Ectodermal cell (in vitro differentiated cells): ENCODE results near the gene CTF1.
A peak's percentile ranks its signal among the peaks of the same experiment; 100 is the strongest.
"Not testable (repeated sequence)": the region's sequence is repeated elsewhere in the genome, so short reads cannot be mapped to it uniquely, and the experiment has no call there.

ENCODE experiments used
- H3K27ac ChIP-seq: 2 replicates; pipeline ENCODE4 v1.7.0; 2013; ENCODE audit warnings: mild to moderate bottlenecking, low read depth, low read length; ENCODE audit not compliant: insufficient read depth, poor library complexity, severe bottlenecking
- H3K27me3 ChIP-seq: 2 replicates; pipeline ENCODE4 v1.7.0; 2013; ENCODE audit warnings: mild to moderate bottlenecking, low read length; ENCODE audit not compliant: insufficient read depth, control insufficient read depth, poor library complexity, severe bottlenecking
- H3K36me3 ChIP-seq: one replicate; pipeline ENCODE4 v1.7.0; 2013; ENCODE audit warnings: low read length; ENCODE audit not compliant: control insufficient read depth, insufficient read depth
- H3K4me1 ChIP-seq: one replicate; pipeline ENCODE4 v1.7.0; 2013; ENCODE audit warnings: low read length; ENCODE audit not compliant: control insufficient read depth, insufficient read depth
- H3K4me3 ChIP-seq: 2 replicates; pipeline ENCODE4 v1.7.0; 2013; ENCODE audit warnings: low read depth, low read length, control low read depth; ENCODE audit not compliant: insufficient read depth
- H3K9me3 ChIP-seq: 2 replicates; pipeline ENCODE4 v1.7.0; 2013; ENCODE audit warnings: mild to moderate bottlenecking, low read length, moderate library complexity; ENCODE audit not compliant: control insufficient read depth
- WGBS, 2 experiments: methylation state at CpG; one replicate each; pipeline ENCODE4 v1.1.7; 2013; ENCODE audit warnings: missing lambda C conversion rate in 2 of 2; 5-methylcytosine and 5-hydroxymethylcytosine counted together

The CTF1 gene

DNA sequence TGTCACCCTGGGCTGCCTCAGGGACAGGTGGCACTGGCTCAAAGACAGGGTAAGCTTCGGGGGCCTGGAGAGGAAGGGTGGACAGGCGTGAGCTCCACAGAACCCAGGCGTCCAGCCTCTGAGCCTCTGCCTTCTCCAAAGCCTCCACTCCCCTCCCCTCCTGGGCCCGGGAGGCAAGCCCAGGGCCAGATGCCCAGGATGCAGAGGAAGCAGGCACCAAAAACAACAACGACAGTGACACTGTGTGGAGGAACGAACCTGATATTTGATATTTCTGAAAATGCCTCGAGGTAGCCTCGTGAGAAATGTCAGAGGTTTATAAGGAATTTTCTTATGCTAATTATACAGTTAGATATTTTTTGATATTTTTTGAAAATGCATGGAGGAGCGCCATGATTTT, 8.5 kb upstream of the CTF1 start:
- no peak overlapping the region for H3K4me3 ChIP-seq
- WGBS, 2 experiments, result 94% methylated on average over 9 of the region's 9 CpGs
- H3K27me3 ChIP-seq, result no peaks in the 10 kb centered on the region
- H3K9me3 ChIP-seq, result no peaks in the 10 kb centered on the region
- no peak overlapping the region for H3K27ac ChIP-seq
- H3K4me1 ChIP-seq, result peaks cover 3% of the 10 kb centered on the region
- peaks cover 9% of the 10 kb centered on the region for H3K36me3 ChIP-seq

DNA sequence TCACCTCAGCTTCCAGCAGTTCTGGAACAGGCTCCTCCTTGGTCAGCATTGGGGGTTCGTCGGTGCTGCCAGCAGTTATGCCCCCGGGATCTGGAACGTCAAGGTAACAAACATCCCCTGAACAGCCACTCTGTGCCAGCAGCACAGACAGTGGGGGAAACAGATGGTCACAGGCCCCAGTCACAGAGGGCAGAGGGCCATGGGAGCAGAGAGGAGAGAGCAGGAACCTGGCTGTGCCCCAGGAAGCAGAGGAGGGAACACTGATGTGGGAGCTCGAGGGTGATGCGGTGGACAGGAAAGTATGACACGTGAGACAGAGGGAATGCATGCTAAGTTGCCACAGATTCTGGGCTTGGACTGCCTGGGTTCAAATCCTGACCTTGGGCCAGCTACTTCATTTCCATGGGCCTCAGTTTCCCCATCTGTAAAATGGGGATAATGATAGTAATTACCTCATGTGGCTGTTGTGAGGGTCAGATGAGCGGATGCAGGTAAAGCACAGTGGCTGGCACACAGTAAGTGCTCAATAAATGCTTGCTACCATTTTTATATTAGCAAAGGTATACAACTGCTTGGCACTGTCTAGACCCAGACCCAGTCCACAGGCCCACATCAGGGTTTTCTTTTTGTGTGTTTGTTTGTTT, 7.4 kb upstream of the CTF1 start:
- H3K4me1 ChIP-seq, result peaks cover 7% of the 10 kb centered on the region
- H3K27ac ChIP-seq, result no peak overlapping the region
- H3K9me3 ChIP-seq, result no peaks in the 10 kb centered on the region
- WGBS, 2 experiments, result 97% methylated on average over 8 of the region's 8 CpGs
- H3K36me3 ChIP-seq, result peaks cover 9% of the 10 kb centered on the region
- no peaks in the 10 kb centered on the region for H3K27me3 ChIP-seq
- H3K4me3 ChIP-seq, result no peak overlapping the region

DNA sequence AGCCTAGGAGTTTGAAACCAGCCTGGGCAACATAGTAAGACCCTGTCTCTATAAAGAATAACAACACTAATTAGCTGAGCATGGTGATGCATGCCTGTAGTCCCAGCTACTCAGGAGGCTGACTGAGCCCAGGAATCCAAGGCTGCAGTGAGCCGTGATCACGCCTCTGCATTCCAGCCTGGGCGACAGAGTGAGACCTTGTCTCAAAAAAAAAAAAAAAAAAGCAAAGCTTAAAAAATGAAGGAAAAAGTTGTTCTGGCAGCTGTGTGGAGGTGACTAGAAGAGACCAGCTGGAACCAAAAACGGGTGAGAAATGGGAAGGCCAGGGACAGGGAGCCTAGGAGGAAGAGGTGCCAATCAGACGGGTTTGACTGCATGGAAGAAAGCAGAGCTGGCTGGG, 6.7 kb upstream of the CTF1 start:
- Histone ChIP-seq H3K4me1 (peaks cover 7% of the 10 kb centered on the region), H3K27me3 (peaks cover 6% of the 10 kb centered on the region), H3K4me3 (no peak overlapping the region), H3K27ac (no peak overlapping the region), H3K9me3 (no peaks in the 10 kb centered on the region), H3K36me3 (peaks cover 9% of the 10 kb centered on the region)
- WGBS, 2 experiments, result 92 to 93% methylated on average over 5 of the region's 5 CpGs

DNA sequence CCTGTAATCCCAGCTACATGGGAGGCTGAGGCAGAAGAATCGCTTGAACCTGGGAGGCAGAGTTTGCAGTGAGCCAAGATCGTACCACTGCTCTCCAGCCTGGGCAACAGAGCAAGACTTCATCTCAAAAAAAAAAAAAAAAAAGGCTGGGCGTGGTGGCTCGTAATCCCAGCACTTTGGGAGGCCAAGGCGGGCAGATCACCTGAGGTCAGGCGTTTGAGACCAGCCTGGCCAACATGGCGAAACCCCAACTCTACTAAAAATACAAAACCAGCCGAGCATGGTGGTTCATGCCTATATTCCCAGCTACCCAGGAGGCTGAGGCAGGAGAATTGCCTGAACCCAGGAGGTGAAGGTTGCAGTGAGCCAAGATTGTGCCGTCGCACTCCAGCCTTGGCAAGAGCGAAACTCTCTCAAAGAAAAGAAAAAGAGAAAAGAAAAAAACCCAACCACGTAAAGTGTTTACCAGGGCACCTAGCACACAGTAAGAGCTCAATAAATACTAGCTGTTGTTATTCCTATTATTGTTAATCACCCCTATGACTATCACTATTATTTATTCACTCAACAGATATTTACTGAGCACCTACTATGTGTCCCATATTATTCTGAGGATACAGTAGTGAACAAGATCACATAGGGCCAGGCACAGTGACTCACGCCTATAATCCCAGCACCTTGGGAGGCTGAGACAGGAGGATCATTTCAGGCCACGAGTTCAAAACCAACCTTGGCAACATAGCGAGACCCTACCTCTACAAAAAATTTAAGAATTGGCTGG, 5.2 kb upstream of the CTF1 start:
- H3K27ac ChIP-seq, H3K36me3 ChIP-seq, H3K9me3 ChIP-seq, H3K4me3 ChIP-seq: not testable (repeated sequence)
- H3K27me3 ChIP-seq, result peaks cover 11% of the 10 kb centered on the region
- H3K4me1 ChIP-seq, result peaks cover 14% of the 10 kb centered on the region
- 92 to 95% methylated on average over 14 to 15 of the region's 15 CpGs for WGBS, 2 experiments

DNA sequence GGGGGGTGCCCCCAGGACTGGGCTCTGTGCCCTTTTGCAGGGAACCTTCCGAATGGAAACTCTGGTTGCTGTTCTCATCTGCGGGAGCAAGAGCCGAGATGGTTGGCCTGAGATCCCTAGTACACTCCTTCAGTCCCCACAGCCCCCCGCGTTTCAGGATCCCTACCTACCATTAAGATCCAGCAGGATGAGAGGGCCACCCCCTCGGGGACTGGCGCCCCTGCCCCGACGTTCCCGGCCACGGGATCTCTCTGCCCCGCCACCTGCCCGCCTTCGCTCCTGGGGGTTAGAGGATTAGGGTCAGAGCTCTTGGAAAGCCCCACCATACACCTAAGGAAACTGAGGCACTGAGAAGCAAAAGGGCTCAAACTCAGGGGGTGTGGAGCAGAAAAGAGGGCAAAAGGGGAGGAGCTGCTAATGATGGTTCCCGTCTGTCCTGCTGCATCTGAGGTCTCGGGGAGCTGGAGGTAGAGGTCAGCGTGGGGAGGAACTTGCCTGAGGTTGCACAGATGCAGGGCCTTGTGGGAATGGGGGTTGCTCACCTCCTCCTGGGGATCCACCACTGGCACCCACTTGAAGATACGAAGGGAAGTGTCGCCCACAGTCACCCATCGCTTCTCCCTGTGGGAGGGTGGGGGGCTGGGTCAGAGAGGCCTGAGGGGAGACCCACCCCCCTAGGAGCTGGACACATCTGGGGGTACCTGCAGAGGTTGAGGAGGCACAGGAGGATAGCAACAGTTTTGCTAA, 3.6 kb upstream of the CTF1 start:
- H3K27me3 ChIP-seq, result peaks cover 11% of the 10 kb centered on the region
- peaks cover 6% of the 10 kb centered on the region for H3K36me3 ChIP-seq
- H3K4me3 ChIP-seq, result peak overlapping the region; percentile 55
- no peaks in the 10 kb centered on the region for H3K9me3 ChIP-seq
- peaks cover 14% of the 10 kb centered on the region for H3K4me1 ChIP-seq
- no peak overlapping the region for H3K27ac ChIP-seq
- 88 to 89% methylated on average over 20 of the region's 20 CpGs for WGBS, 2 experiments

DNA sequence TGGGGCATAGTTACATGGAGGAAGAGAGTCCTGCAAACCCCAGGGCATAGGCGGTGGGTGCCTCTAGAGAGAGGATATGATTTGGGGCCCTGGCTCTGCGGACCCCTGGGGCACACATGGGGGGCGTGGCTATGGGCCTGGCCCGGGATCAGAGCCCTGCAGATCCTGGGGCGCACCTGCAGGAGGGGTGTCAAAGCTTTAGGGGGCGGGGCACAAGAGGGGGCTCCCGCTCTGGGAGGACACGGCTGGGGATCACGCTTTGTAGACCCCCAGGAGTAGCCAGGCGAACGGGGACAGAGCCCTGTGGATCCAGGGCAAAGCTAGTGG, 3.0 kb upstream of the CTF1 start:
- Histone ChIP-seq H3K36me3 (peaks cover 6% of the 10 kb centered on the region), H3K27ac (no peak overlapping the region), H3K9me3 (no peaks in the 10 kb centered on the region), H3K27me3 (peaks cover 11% of the 10 kb centered on the region), H3K4me1 (peaks cover 14% of the 10 kb centered on the region), H3K4me3 (peak overlapping the region; percentile 55)
- WGBS, 2 experiments, result 5 to 6% methylated on average over 11 of the region's 11 CpGs

DNA sequence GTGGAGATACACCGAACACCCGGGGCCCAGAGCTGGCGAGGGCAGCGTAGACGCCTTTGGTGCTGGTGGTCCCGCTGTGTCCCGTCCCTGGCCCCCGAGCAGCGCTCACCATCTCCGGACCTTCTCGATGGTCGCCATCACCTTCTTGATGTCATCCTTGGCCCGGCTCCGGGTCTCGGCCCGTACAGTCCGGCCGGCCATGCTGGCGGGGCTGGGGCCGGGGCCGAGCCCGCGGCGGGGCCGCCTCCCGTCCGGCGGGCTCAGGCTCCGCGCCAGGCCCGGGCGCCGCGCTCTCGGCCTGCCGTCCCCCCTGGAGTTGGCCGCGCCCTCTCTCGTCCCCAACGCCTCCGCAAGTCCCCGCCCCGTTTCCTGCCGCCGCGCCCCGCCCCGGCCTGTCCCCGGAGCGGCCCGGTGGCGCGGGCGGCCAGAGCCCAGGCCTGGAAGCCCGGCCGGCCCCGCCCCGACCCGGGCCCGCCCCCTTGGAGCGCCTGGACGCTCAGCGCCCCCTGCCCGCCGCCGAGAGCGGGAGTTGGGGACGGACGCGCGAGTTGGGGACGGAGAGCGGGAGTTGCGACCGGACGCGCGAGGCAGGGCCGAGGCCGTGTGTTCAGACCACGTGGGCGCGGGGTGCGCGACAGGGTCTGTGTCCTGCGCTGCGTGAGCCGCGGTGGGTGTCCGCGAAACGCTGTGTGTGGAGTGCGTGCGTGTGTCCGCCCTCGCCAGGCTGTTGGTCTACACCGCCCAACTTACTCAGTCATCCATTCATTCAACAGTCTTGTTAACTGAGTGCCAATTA, 2.5 kb upstream of the CTF1 start, which contains the start of gene BCL7C:
Gene BCL7C, minus strand, starts transcription at position 334 of the 796 bp plus-strand sequence. Its CDS starts 133 bp downstream, at position 201.
- H3K36me3 ChIP-seq, result peaks cover 2% of the 10 kb centered on the region
- H3K4me1 ChIP-seq, result peaks cover 14% of the 10 kb centered on the region
- H3K4me3 ChIP-seq, result peak within 1 kb of the TSS; percentile 55
- H3K9me3 ChIP-seq, result no peaks in the 10 kb centered on the region
- H3K27ac ChIP-seq, result no peak within 1 kb of the TSS
- 1% methylated on average over 97 of the region's 97 CpGs for WGBS, 2 experiments
- peaks cover 11% of the 10 kb centered on the region for H3K27me3 ChIP-seq

DNA sequence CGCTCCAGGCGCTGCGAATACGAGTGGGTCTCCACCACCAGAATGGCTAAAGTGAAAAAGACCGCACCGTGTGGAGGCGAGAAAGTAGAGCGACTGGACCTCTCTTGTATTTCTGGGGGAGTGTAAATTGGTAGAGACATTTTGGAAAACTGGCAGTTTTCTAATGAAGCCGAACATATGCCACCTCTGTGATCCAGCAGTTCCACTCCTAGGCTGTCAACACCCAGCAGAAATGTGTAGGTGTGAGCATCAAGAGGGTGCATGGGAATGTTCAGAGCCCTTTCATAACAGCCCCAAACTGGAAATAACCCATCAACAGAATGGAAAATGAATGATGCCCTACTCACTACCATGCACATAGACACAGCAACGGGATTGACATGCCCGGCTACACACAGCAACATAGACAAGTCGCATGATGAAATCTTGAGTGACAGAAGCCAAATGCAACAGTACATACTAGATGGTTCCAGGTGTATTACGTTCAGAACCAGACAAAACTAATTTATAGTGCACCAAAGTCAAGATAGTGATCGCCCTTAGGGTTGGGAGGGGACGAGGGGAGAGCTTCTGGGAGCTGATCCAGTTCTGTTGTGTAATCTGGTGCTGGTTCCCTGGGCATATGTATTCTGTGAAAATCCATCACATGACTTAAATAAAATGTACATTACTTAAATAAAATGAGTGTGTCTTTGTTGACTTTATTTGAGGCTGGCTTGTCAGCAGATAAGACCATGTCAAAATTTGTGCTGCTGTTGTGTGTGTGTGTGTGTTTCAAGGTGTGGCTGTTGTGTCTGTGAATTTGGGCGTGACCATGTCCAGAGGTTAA, 1.7 kb upstream of the CTF1 start:
- WGBS, 2 experiments, result 65 to 67% methylated on average over 16 of the region's 16 CpGs
- Histone ChIP-seq H3K36me3 (no peaks in the 10 kb centered on the region), H3K4me3 (peak overlapping the region; percentile 24), H3K27me3 (peaks cover 11% of the 10 kb centered on the region), H3K27ac (no peak overlapping the region), H3K9me3 (no peaks in the 10 kb centered on the region), H3K4me1 (peaks cover 14% of the 10 kb centered on the region)

DNA sequence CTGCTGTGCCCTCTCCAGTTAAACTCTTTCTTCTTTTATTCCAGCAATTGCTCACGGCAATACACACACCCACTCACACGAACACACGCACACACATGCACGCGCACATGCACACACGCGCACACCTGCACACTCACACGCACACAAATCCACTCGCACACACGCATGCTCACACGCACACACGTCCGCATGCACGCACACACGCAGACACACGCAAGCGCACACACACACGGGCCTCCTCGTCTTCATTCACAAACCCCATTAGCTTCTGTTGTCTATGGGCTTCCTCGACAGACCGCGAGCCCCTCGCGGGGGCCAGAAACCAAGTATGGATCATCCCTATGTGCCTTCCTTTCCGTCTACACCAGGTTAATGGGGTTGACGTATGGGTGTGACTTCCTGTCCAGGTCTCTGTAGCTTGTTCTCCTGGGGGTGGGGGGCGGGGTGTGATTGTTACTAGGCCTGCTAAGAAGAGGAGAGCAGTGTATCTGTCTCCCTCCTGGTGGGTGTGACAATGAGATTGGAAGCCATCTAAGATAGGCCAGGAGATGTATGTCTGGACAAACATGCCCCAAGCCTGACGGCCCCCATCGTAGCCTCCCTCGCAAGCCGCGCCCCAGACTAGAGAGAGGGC, 670 bp upstream of the CTF1 start:
- 70 to 75% methylated on average over 32 of the region's 32 CpGs for WGBS, 2 experiments
- Histone ChIP-seq H3K9me3 (no peaks in the 10 kb centered on the region), H3K4me1 (peaks cover 14% of the 10 kb centered on the region), H3K27me3 (peaks cover 12% of the 10 kb centered on the region), H3K36me3 (no peaks in the 10 kb centered on the region), H3K27ac (peak overlapping the region; percentile 83), H3K4me3 (peak overlapping the region; percentile 39)
